Measurements from ENCODE around the gene PURA.

DNA sequence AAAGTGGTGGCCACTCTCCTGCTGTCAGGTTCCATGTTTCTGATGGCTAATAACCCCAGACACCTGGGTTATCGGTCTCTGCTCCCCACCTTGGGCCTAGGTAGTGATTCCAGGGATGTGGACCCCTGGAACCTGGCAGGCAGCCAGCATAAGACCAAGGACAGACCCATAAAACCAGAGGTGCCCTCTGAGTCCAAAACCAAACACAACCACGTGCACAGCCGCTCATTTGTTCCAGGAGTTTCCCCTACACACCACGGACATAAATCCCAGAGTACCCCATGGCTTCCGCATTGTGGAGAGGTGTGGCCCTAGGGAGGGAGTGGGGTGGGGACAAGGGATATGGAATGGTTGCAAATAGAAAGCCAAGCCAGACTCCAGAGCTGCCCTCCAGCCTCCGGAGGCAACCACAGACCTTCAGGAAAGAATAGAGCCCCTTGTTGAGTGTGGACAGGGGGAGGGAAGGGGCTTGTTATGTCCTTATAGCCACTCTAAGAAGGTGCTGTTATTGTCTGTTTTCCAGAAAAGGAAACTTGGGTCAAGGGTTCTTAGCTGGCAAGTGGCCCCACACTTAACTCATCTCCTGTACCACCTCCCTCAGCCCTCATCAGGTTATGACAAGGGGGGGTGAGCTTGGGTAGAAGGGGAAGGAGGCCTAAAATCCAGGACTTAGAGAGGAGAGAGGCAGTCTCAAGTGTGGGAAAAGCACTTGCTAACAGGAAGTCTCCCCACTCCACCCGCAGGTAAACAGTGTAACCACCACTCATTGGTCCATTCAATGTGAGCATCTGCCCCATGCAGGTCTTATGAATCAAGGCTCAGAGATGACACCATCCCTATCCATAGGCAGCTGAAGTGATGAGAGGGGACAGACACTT lies 37.5 kb downstream of the PURA start:
- TF ChIP-seq, protein P1, sequence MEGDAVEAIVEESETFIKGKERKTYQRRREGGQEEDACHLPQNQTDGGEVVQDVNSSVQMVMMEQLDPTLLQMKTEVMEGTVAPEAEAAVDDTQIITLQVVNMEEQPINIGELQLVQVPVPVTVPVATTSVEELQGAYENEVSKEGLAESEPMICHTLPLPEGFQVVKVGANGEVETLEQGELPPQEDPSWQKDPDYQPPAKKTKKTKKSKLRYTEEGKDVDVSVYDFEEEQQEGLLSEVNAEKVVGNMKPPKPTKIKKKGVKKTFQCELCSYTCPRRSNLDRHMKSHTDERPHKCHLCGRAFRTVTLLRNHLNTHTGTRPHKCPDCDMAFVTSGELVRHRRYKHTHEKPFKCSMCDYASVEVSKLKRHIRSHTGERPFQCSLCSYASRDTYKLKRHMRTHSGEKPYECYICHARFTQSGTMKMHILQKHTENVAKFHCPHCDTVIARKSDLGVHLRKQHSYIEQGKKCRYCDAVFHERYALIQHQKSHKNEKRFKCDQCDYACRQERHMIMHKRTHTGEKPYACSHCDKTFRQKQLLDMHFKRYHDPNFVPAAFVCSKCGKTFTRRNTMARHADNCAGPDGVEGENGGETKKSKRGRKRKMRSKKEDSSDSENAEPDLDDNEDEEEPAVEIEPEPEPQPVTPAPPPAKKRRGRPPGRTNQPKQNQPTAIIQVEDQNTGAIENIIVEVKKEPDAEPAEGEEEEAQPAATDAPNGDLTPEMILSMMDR (IDR thresholded peaks at IDR 0.05; ENCODE audit: low read depth, low read length, poor library complexity, severe bottlenecking) = no peak
- no peak for TF ChIP-seq EZH2phosphoT487 (IDR thresholded peaks at IDR 0.05; ENCODE audit: borderline replicate concordance, low read length)

Data from DOHH2 (cell line).